Activated naive CD8-positive, alpha-beta T cell treated with anti-CD3 and anti-CD28 coated beads for 36 hours (primary cell): ENCODE results near the gene RXYLT1. TPM values are rescaled to one million over a fixed set of nuclear protein-coding genes. Genes with fewer than 3 reads are reported as not detected.

Experiments used
- DNase-seq: peaks from one replicate; pipeline ENCODE4 v3.0.0; 2021
- H3K27ac Mint-ChIP-seq: one replicate; pipeline ENCODE4 v1.8.0; 2022; ENCODE audit warnings: mild to moderate bottlenecking, moderate library complexity, mixed read lengths
- H3K27me3 Mint-ChIP-seq: one replicate; pipeline ENCODE4 v1.8.0; 2022; ENCODE audit warnings: mild to moderate bottlenecking, mixed read lengths
- H3K36me3 Mint-ChIP-seq: one replicate; pipeline ENCODE4 v1.8.0; 2021; ENCODE audit warnings: mild to moderate bottlenecking, mixed read lengths
- H3K4me1 Mint-ChIP-seq: one replicate; pipeline ENCODE4 v1.8.0; 2021; ENCODE audit warnings: mixed read lengths
- H3K4me3 Mint-ChIP-seq: one replicate; pipeline ENCODE4 v1.8.0; 2022; ENCODE audit warnings: mild to moderate bottlenecking, moderate library complexity, mixed read lengths
- H3K9me3 Mint-ChIP-seq: one replicate; pipeline ENCODE4 v1.8.0; 2022; ENCODE audit warnings: mixed read lengths
- total RNA-seq, 2 experiments: library from RNA; stranded (reverse); gene quantifications; one replicate each; pipeline ENCODE4 v1.2.3, GENCODE V29; 2021

RXYLT1 gene
- total RNA-seq, 2 experiments from 2014 or later: 24.5 to 27.6 TPM

DNA sequence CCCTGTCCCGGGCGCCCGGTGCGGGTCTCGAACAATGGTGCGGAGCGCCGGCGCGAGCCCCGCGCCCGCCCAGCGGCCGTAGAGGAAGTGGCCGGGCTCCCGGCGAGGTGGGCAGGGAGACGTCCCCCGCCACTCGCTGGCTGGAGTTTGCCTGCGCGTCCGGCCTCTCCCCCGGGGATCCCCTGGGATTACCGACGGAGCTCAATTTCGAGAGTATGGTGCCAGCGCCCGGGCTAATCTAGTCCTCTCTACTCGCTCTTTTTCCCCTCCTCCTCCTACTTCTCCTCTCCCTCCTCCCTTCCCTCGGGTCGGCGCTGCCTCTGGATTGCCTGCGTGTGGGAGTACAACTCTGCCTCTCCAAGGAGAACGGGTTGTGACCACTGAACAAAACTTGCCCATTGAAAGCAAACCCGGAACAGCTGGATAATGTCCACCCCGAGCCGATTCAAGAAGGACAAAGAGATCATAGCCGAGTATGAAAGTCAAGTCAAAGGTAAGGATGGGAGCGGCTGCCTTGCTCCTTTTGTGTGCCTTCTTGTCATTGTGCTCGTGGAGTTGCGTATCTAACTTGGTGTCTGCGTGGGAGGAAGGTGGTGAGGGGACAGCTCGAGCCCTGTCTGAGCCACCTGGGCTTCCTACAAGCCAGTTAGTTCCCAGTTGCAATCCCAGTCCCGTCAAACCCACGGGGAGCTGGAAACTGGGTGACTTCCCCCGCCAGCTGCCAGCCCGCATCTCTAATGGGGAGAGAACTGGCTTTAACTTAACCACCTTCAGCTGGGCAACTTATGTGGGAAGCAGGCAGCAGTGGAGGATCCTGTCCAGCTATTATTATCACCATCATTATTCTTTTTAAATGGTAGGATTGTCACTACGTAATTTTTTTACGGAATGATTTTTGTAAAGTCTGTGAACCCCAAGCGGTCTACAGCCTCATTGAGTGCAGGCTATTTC lies 65.0 kb downstream of the RXYLT1 start, which contains the start of gene SRGAP1:
Gene SRGAP1 (plus strand): TSS at position 310 of the 951 bp plus-strand sequence. CDS start 117 bp downstream, at position 427.
- H3K4me3 Mint-ChIP-seq: peak within 1 kb of the TSS; percentile 90

DNA sequence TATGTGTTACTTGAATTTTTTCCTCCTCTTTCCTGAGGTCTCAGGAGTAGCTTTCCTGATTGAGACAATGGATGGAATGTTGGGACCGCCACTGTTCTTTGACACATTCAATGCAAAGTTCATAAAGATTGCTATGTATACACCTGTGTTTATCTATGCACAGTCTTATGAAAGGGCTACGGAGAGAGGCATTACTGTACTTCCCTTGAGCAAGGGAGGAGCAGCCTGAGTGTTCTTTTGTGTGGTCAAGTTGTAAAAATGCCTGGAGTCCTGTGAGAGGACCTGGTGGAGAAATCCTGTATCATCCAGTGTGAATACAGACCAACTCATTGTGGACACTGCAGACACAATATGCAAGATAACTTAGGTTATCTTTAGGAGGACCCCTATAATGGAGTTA lies 66.0 kb downstream of the RXYLT1 start:
- Mint-ChIP-seq H3K4me3 (no peak overlapping the region), H3K9me3 (no peaks in the 10 kb centered on the region), H3K36me3 (no peaks in the 10 kb centered on the region), H3K27ac (no peak overlapping the region), H3K27me3 (peaks cover 43% of the 10 kb centered on the region), H3K4me1 (peaks cover 8% of the 10 kb centered on the region)
- DNase-seq: no peak

More for the DNA sequence above, 65.0 kb downstream of the RXYLT1 start, which contains the start of gene SRGAP1:
- DNase-seq: no peak
- H3K27ac Mint-ChIP-seq: no peak within 1 kb of the TSS
- H3K27me3 Mint-ChIP-seq: peaks cover 41% of the 10 kb centered on the region
- no peaks in the 10 kb centered on the region for H3K36me3 Mint-ChIP-seq
- H3K9me3 Mint-ChIP-seq: no peaks in the 10 kb centered on the region
- H3K4me1 Mint-ChIP-seq: peaks cover 8% of the 10 kb centered on the region

DNA sequence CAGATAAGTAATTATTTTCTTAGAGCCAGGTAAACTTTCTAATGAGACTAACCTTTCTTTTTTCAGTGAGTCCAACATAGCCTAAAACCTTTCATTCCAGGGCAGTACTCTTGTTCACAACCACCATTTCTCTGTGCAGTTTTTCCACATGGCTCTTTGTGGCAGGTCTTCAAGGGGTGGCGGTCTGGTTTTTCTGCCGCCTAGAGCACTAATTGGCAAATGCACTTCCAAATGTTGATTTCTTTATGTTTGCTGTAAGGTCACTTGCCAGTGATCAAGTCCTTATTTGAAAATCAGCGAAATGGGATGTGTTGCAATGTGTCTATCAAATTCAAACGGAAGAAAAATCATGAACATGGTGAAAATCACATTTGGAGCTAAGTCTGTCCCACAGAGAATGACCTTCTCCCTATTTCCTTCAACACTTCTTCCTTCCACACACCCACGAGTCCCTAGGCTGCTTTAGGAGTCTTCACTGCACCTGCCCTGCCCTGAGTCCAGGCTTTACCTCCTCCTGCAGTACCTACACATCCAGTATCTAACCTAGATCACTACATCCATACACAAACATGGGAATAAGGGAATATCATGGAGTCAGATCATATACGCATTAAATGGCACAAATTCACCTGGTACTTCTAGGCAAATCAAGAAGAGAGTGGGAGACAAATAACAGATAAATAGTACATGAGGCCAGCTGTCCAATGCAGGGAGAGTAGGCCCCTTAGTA lies 66.7 kb downstream of the RXYLT1 start:
- Mint-ChIP-seq H3K4me3 (no peak overlapping the region), H3K36me3 (no peaks in the 10 kb centered on the region), H3K4me1 (peaks cover 8% of the 10 kb centered on the region), H3K27ac (no peak overlapping the region), H3K27me3 (peaks cover 43% of the 10 kb centered on the region), H3K9me3 (no peaks in the 10 kb centered on the region)
- DNase-seq: no peak

DNA sequence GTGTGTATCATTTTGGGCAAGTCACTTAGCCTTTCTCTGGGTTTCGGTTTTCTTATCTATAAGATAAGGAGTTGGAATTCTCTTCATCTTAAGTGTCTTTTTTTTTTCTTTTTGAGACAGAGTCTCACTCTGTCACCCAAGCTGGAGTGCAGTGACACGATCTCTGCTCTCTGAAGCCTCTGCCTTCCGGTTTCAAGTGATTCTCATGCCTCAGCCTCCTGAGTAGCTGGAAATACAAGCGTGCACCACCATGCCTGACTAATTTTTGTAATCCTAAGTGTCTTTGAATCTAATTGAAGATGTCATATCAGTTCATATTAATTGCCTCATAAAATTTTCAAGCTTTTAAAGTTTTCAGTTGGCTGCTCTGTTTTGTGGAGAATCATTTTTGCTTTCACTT lies 68.7 kb downstream of the RXYLT1 start:
- no peak overlapping the region for H3K27ac Mint-ChIP-seq
- no peak overlapping the region for H3K4me3 Mint-ChIP-seq
- H3K36me3 Mint-ChIP-seq: no peaks in the 10 kb centered on the region
- H3K27me3 Mint-ChIP-seq: peaks cover 37% of the 10 kb centered on the region
- no peak for DNase-seq
- no peaks in the 10 kb centered on the region for H3K9me3 Mint-ChIP-seq
- peaks cover 5% of the 10 kb centered on the region for H3K4me1 Mint-ChIP-seq

DNA sequence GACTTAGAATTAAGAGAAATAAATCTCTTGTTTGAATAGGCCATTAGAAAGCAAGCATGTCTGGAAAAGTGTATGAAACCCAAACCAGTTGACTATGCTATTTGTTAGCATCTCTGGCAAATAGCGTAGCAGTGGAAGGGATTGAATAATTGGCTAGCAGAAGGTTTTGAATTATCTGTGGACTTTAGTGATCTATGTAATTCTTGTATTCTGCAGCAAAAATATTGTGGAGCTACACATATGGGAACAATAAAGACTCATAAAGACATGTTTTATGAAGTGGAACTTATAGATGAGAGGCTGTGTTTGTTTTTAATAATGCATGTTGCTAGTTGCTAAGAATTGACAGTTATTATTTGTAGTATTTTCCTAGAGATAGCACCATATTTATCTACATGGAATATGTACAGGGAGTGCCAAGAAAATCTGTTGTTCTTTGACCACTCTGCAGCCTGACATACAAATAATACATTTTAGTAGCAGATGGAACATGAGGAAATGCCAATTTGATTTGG lies 69.5 kb downstream of the RXYLT1 start:
- no peaks in the 10 kb centered on the region for H3K9me3 Mint-ChIP-seq
- no peak overlapping the region for H3K27ac Mint-ChIP-seq
- DNase-seq: no peak
- no peak overlapping the region for H3K4me3 Mint-ChIP-seq
- H3K27me3 Mint-ChIP-seq: peaks cover 37% of the 10 kb centered on the region
- no peaks in the 10 kb centered on the region for H3K36me3 Mint-ChIP-seq
- H3K4me1 Mint-ChIP-seq: peaks cover 5% of the 10 kb centered on the region

DNA sequence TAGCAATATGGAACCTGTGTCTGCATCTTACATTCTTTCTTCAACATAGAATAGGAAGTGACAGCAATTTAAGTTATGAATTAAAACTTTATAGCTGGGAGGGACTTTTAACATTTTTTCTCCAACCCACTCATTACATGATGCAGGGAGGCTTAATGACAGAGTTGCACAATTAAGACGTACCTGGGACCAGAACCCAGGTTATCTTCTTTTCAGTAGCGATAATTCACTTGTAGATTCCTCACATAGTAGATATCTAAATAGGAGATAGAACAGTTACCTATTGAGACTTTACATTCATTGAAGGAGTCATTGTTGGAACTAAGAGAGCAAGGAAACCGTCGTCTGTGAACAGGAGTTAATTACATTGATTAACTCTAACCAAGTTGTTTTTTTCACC lies 69.9 kb downstream of the RXYLT1 start:
- H3K4me3 Mint-ChIP-seq: no peak overlapping the region
- DNase-seq: no peak
- no peaks in the 10 kb centered on the region for H3K36me3 Mint-ChIP-seq
- no peak overlapping the region for H3K27ac Mint-ChIP-seq
- H3K27me3 Mint-ChIP-seq: peaks cover 35% of the 10 kb centered on the region
- H3K9me3 Mint-ChIP-seq: no peaks in the 10 kb centered on the region
- H3K4me1 Mint-ChIP-seq: peaks cover 3% of the 10 kb centered on the region

DNA sequence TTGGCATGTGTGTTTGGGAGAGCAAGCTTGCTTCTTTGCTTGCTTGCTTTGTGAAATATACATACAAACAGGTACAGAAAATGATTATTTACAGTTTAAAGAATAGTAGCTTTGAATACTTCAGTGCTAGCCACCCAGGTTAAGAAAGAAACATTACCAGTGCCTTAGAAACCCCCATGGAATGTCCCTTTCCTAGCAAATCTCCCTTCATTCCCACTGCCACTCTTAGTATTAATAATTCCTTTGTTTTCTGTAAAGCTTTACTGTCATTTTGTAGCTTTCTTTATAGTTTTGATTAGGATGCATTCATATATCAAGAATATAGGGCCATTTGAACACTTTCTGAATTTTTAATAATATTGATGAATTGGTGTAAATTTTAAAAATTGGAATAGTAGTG lies 74.3 kb downstream of the RXYLT1 start:
- H3K9me3 Mint-ChIP-seq: no peaks in the 10 kb centered on the region
- H3K4me3 Mint-ChIP-seq: no peak overlapping the region
- H3K4me1 Mint-ChIP-seq: no peaks in the 10 kb centered on the region
- no peaks in the 10 kb centered on the region for H3K36me3 Mint-ChIP-seq
- DNase-seq: no peak
- H3K27me3 Mint-ChIP-seq: peaks cover 12% of the 10 kb centered on the region
- H3K27ac Mint-ChIP-seq: no peak overlapping the region

DNA sequence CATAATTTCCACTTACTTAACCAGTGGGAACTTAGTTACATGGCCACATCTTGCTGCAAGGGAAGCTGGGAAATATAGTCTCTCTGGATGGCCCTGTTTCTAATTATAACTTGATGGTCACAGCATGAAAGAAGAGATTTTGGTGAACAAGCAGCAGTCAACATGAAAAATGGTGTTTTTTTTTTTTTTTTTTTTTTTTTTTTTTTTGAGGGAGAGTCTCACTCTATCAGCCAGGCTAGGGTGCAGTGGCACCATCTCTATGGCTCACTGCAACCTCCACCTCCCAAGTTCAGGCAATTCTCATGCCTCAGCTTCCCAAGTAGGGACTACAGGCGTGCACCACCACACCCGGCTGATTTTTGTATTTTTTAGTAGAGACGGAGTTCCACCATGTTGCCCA lies 75.6 kb downstream of the RXYLT1 start:
- no peak for DNase-seq
- no peaks in the 10 kb centered on the region for H3K4me1 Mint-ChIP-seq
- no peak overlapping the region for H3K27ac Mint-ChIP-seq
- peaks cover 4% of the 10 kb centered on the region for H3K27me3 Mint-ChIP-seq
- no peaks in the 10 kb centered on the region for H3K36me3 Mint-ChIP-seq
- no peak overlapping the region for H3K4me3 Mint-ChIP-seq
- no peaks in the 10 kb centered on the region for H3K9me3 Mint-ChIP-seq

DNA sequence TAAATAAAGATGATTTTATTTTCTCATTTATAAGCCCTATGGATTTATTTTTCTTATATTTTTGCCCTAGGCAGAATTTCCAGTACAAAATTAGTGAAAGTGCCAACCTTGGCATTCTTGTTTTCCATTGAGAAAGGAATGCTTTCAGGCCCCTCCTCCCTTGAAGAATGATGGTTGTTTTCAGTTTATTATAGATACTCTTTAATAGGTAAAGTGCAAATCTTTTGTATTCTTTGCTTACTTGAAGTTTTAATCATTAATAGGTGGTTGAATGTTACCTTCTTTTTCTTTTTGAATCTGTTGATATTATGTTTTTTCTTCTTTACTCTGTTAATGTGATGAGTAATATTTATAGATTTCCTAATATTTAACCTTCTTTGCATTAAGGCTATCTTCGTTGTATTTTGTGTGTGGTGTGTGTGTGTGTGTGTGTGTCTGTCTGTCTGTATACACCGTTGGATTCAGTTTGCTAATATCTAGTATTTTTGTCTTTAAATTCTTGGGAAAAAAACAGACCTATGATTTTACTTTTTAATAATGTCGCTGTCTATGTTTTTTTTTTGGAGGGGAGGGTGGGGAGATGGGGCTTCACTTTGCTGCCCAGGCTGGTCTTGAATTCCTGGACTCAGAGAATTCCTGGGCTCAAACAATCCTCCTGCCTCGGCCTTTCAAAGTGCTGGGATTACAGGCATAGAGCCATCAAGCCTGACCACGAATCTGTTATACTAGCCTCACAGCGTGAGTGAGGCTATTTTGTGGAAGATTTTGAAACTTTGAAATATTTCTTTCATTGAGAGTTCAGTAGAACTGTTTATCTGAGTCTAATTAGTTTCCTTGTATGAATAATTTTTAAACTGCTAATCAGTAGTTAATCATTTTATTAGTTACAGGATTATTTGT lies 78.3 kb downstream of the RXYLT1 start:
- Mint-ChIP-seq H3K27ac (no peak overlapping the region), H3K36me3 (no peaks in the 10 kb centered on the region), H3K27me3 (no peaks in the 10 kb centered on the region), H3K9me3 (no peaks in the 10 kb centered on the region), H3K4me3 (no peak overlapping the region), H3K4me1 (no peaks in the 10 kb centered on the region)
- no peak for DNase-seq

Other genes with a start within 250 kb of the RXYLT1 start
- 1 to 10 TPM; 4.6 to 6.2 TPM for gene DPY19L2, start 111.4 kb upstream of the RXYLT1 start, total RNA-seq
- gene SRGAP1, start 64.8 kb downstream of the RXYLT1 start, total RNA-seq: under 1 TPM; 0.02 to 0.18 TPM